ENCODE measurements around the gene EML2. TPM values are rescaled to one million over a fixed set of nuclear protein-coding genes. Genes with fewer than 3 reads are reported as not detected.

Gene EML2
- polyA plus RNA-seq, 1 donor from 2014 or later, result 18.9 TPM

DNA sequence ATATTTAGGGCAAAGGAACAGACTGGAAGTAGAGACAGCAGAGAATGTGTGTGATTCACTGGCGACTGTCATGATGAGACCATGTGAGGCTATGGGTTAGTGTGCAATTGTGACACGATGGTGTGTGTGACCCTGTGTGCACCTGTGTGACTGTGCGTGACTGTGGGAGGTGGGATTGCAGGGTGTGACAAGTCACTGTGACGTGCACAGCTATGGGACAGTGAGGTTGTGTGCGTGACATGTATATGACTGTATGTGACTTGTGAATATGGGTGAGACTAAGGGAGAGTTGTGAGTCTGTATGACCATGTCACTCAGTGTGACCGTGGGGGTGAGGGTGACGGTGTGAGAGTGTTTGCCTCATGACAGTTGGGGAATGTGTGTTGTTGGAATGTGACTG, 25.4 kb upstream of the EML2 start:
- TF ChIP-seq POLR2AphosphoS5 (IDR thresholded peaks at IDR 0.05) (no peak), TAF1 (IDR thresholded peaks at IDR 0.05; ENCODE audit: low read depth) (no peak), SMC3 (conservative IDR thresholded peaks at IDR 0.05; ENCODE audit: poor library complexity) (no peak), EP300 (conservative IDR thresholded peaks at IDR 0.05; ENCODE audit: poor library complexity, severe bottlenecking) (no peak), EZH2 (IDR thresholded peaks at IDR 0.05; ENCODE audit: borderline replicate concordance, insufficient read depth, low read length, poor library complexity, severe bottlenecking) (no peak), REST (IDR thresholded peaks at IDR 0.05; ENCODE audit: borderline replicate concordance) (no peak), RAD21 (conservative IDR thresholded peaks at IDR 0.05) (no peak), MXI1 (conservative IDR thresholded peaks at IDR 0.05; ENCODE audit: poor library complexity, severe bottlenecking) (no peak)
- TF ChIP-seq, protein P1, sequence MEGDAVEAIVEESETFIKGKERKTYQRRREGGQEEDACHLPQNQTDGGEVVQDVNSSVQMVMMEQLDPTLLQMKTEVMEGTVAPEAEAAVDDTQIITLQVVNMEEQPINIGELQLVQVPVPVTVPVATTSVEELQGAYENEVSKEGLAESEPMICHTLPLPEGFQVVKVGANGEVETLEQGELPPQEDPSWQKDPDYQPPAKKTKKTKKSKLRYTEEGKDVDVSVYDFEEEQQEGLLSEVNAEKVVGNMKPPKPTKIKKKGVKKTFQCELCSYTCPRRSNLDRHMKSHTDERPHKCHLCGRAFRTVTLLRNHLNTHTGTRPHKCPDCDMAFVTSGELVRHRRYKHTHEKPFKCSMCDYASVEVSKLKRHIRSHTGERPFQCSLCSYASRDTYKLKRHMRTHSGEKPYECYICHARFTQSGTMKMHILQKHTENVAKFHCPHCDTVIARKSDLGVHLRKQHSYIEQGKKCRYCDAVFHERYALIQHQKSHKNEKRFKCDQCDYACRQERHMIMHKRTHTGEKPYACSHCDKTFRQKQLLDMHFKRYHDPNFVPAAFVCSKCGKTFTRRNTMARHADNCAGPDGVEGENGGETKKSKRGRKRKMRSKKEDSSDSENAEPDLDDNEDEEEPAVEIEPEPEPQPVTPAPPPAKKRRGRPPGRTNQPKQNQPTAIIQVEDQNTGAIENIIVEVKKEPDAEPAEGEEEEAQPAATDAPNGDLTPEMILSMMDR (IDR thresholded peaks at IDR 0.05; ENCODE audit: poor library complexity, severe bottlenecking), result no peak
- Histone ChIP-seq H3K9me3 (ENCODE audit: low read length) (no peaks in the 10 kb centered on the region), H2AFZ (ENCODE audit: low read depth, low read length) (no peak overlapping the region), H3K9ac (ENCODE audit: low read length) (no peak overlapping the region), H3K36me3 (ENCODE audit: insufficient read depth, low read length) (no peaks in the 10 kb centered on the region), H3K4me3 (ENCODE audit: low read length) (no peak overlapping the region), H3K79me2 (replicated peaks; ENCODE audit: insufficient read depth, low read length) (no peaks in the 10 kb centered on the region), H3F3A (ENCODE audit: insufficient read depth, low read length, poor library complexity, severe bottlenecking) (no peaks in the 10 kb centered on the region), H3K27ac (ENCODE audit: low read length) (no peak overlapping the region), H3K4me2 (ENCODE audit: low read length) (no peak overlapping the region), H3K9me2 (ENCODE audit: insufficient read depth, low read length) (no peaks in the 10 kb centered on the region), H4K20me1 (ENCODE audit: insufficient read depth) (no peaks in the 10 kb centered on the region), H3K27me3 (ENCODE audit: insufficient read depth, low read depth, low read length) (peaks cover 19% of the 10 kb centered on the region)

DNA sequence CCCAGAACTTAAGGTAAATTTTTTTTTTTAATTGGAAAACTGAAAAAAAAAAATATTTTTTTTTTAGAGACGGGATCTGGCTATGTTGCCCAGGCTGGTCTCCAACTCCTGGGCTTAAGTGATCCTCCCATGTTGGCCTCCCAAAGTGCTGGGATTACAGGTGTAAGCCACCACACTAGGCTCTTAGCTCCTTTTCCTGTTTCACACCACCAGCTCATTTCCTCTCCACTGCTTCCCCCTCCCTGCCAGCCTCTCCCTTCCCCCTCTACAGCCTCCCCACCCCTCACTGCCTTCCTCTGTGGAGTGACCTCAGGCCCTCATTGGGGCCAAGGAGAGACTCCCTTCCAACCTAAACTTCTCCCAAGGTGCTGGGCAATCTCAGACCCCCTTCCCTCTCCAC, 24.6 kb upstream of the EML2 start:
- H3K4me2 ChIP-seq (ENCODE audit: low read length), result no peak overlapping the region
- no peak overlapping the region for H3K4me3 ChIP-seq (ENCODE audit: low read length)
- TF ChIP-seq, protein P1 (IDR thresholded peaks at IDR 0.05; ENCODE audit: poor library complexity, severe bottlenecking), result no peak
- TF ChIP-seq TAF1 (IDR thresholded peaks at IDR 0.05; ENCODE audit: low read depth) (no peak), RAD21 (conservative IDR thresholded peaks at IDR 0.05) (no peak)
- no peaks in the 10 kb centered on the region for H3K9me2 ChIP-seq (ENCODE audit: insufficient read depth, low read length)
- H2AFZ ChIP-seq (ENCODE audit: low read depth, low read length), result no peak overlapping the region
- H3K27ac ChIP-seq (ENCODE audit: low read length), result no peak overlapping the region
- no peaks in the 10 kb centered on the region for H4K20me1 ChIP-seq (ENCODE audit: insufficient read depth)
- no peaks in the 10 kb centered on the region for H3K79me2 ChIP-seq (replicated peaks; ENCODE audit: insufficient read depth, low read length)
- H3K36me3 ChIP-seq (ENCODE audit: insufficient read depth, low read length), result no peaks in the 10 kb centered on the region
- no peaks in the 10 kb centered on the region for H3F3A ChIP-seq (ENCODE audit: insufficient read depth, low read length, poor library complexity, severe bottlenecking)
- peaks cover 11% of the 10 kb centered on the region for H3K27me3 ChIP-seq (ENCODE audit: insufficient read depth, low read depth, low read length)
- H3K9ac ChIP-seq (ENCODE audit: low read length), result no peak overlapping the region
- no peaks in the 10 kb centered on the region for H3K9me3 ChIP-seq (ENCODE audit: low read length)

Data from neural cell (in vitro differentiated cells).